ENCODE results near the gene KIF24. TPM values are rescaled to one million over a fixed set of nuclear protein-coding genes. Genes with fewer than 3 reads are reported as not detected.

The KIF24 gene
- total RNA-seq, 1 donor from 2014 or later = 9.6 TPM

DNA sequence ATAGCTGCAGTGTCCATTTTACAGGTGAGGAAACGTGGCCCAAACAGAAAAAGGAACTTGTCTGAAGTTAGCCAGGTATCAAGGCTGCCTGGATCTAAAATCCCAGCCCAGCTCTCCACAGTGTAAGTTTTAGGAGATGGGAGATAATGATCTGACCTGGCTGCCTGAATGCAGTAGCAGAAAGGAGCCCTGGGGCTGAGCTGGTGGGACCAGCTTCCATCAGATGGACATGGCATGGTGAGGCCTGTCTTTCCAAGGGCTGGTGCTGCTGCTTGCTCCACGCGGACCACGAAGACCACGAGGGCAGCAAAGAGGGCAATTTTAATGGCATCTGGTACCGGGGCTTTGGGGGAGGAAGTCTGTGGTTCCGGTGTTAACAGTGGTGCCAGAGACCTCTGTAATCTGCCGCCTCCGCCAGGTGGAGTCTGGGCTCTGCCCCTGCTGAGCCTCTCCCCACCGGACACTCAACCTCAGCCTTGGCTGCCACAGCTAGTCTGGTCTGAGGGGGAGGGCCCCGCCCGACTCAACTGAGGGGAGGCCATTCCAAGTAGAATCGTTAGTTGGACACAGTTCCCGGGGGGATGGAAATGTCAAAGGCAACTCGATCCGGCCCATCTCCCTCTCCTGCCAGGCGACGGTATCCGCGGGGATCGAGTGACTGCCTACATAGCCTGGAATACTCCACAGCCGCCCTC, 47.0 kb upstream of the KIF24 start:
- H3K4me1 Mint-ChIP-seq (ENCODE audit: unreplicated experiment) = peaks cover 17% of the 10 kb centered on the region
- H3K27me3 Mint-ChIP-seq = peaks cover 30% of the 10 kb centered on the region
- peak overlapping the region; percentile 90 for H3K27ac Mint-ChIP-seq
- peaks cover 7% of the 10 kb centered on the region for H3K36me3 Mint-ChIP-seq
- TF ChIP-seq, protein P1, sequence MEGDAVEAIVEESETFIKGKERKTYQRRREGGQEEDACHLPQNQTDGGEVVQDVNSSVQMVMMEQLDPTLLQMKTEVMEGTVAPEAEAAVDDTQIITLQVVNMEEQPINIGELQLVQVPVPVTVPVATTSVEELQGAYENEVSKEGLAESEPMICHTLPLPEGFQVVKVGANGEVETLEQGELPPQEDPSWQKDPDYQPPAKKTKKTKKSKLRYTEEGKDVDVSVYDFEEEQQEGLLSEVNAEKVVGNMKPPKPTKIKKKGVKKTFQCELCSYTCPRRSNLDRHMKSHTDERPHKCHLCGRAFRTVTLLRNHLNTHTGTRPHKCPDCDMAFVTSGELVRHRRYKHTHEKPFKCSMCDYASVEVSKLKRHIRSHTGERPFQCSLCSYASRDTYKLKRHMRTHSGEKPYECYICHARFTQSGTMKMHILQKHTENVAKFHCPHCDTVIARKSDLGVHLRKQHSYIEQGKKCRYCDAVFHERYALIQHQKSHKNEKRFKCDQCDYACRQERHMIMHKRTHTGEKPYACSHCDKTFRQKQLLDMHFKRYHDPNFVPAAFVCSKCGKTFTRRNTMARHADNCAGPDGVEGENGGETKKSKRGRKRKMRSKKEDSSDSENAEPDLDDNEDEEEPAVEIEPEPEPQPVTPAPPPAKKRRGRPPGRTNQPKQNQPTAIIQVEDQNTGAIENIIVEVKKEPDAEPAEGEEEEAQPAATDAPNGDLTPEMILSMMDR (conservative IDR thresholded peaks at IDR 0.05) = no peak
- DNase-seq (ENCODE audit: extremely low spot score, unreplicated experiment) = peak; percentile 66
- H3K9me3 Mint-ChIP-seq = no peaks in the 10 kb centered on the region
- peak overlapping the region; percentile 91 for H3K4me3 Mint-ChIP-seq

DNA sequence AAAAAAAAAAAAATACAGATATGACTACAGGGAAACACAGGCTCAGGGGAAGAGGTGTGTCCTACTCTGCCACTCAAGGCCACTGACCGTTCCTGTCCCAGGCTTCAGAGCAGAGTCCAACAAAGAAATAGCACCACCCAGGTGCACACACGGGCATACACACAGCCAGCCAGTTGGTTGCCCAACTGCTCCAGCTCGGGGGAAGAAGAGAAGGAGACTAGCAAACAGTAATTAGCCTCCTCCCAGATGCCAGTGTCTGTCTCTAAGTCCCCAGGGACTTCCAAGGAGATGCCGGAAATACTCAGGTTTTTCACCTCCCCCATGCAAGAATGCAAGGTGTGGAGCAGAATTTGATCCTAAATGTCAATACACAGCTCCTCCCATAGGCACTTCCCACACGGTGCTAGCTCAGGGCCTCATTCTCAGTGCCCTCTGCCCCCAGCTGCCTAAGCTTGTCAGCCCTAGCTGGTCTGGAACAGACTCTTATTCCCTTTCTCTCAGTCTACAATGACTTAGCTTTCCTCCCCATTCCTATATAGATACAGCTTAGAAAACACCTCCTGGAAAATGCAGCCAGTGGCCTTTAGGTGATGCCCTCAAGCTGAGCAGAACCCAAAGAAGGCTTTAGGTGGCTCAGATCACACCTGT, 46.0 kb upstream of the KIF24 start:
- no peaks in the 10 kb centered on the region for H3K9me3 Mint-ChIP-seq
- H3K4me1 Mint-ChIP-seq (ENCODE audit: unreplicated experiment) = peaks cover 18% of the 10 kb centered on the region
- H3K4me3 Mint-ChIP-seq = peak overlapping the region; percentile 91
- H3K36me3 Mint-ChIP-seq = peaks cover 13% of the 10 kb centered on the region
- DNase-seq (ENCODE audit: extremely low spot score, unreplicated experiment) = no peak
- peak overlapping the region; percentile 90 for H3K27ac Mint-ChIP-seq
- peaks cover 21% of the 10 kb centered on the region for H3K27me3 Mint-ChIP-seq
- TF ChIP-seq, protein P1 (conservative IDR thresholded peaks at IDR 0.05) = no peak

DNA sequence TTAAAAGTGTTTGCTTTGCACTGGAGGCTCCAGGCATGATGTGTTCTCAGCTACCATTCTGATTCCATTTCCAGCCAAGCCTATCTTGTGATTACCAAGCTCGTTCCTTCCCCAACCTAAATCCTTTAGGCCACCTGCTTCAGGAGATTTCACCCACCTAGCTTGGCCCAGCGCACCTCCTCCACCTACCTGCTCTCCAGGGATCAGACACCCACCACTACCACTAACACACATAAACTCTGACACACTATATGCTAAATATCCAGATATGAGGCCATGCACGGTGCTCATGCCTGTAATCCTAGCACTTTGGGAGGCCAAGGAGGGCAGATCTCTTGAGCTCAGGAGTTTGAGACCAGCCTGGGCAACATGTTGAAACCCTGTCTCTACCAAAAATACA, 45.3 kb upstream of the KIF24 start:
- Mint-ChIP-seq H3K27me3 (peaks cover 14% of the 10 kb centered on the region), H3K4me3 (peak overlapping the region; percentile 7), H3K27ac (peak overlapping the region; percentile 11), H3K4me1 (ENCODE audit: unreplicated experiment) (peaks cover 16% of the 10 kb centered on the region), H3K9me3 (no peaks in the 10 kb centered on the region), H3K36me3 (peaks cover 16% of the 10 kb centered on the region)
- TF ChIP-seq, protein P1 (conservative IDR thresholded peaks at IDR 0.05) = no peak
- no peak for DNase-seq (ENCODE audit: extremely low spot score, unreplicated experiment)

DNA sequence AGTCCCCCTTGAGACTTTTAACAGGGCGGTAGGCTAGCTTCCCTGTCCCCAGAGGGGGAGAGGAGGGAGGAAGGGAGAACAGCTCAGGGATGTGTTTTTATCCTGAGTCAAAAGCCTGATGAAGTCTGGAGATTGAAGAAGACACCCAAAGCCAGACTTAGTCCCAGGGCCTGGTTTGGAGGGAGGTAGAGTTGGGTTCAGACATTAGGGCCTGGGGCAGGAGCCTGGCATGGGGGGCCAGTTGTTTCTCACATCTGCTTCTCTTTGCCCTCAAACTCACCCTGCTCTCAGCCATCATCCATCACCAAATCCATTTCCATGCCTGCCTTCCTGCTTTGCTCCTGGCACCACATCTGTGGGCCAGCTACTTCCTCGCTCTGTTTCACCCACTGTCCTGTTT, 44.7 kb upstream of the KIF24 start:
- Mint-ChIP-seq H3K9me3 (peaks cover 2% of the 10 kb centered on the region), H3K4me1 (ENCODE audit: unreplicated experiment) (peaks cover 12% of the 10 kb centered on the region), H3K27ac (peak overlapping the region; percentile 11), H3K36me3 (peaks cover 17% of the 10 kb centered on the region), H3K4me3 (peak overlapping the region; percentile 7), H3K27me3 (peaks cover 8% of the 10 kb centered on the region)
- no peak for DNase-seq (ENCODE audit: extremely low spot score, unreplicated experiment)
- TF ChIP-seq, protein P1 (conservative IDR thresholded peaks at IDR 0.05) = no peak

DNA sequence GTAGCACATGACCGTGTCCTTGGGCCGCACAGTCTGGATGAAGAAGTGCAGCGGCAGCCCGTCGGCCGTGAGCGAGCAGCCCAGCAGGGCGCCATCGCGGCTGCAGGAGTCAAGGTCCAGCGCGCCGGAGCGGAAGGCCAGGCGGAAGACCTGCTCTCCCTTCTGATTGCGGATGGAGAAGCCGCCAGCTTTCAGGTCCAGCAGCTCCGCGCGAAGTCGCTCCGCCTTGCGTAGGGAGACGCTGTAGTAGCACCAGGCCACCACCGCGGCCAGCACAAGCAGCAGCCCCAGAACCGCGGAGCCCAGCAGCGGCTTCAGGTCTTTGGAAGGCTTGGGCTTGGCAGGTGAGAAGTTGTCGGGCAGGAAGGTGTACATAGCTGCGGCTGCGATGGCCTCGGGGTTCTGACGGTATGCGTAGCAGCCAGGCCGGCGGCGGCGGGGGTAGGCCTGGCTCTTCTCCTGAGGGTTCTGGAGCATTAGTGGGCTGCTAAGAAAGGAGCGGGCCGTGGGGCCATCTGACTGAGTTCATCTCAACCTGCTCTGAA, 43.5 kb upstream of the KIF24 start:
- Mint-ChIP-seq H3K27ac (peak overlapping the region; percentile 63), H3K36me3 (peaks cover 22% of the 10 kb centered on the region), H3K9me3 (peaks cover 7% of the 10 kb centered on the region), H3K27me3 (no peaks in the 10 kb centered on the region), H3K4me3 (no peak overlapping the region), H3K4me1 (ENCODE audit: unreplicated experiment) (peaks cover 12% of the 10 kb centered on the region)
- DNase-seq (ENCODE audit: extremely low spot score, unreplicated experiment) = no peak
- TF ChIP-seq, protein P1 (conservative IDR thresholded peaks at IDR 0.05) = no peak

Measured in type B pancreatic cell (in vitro differentiated cells).